HG02870 (cell line): Measurements from ENCODE around the gene VAMP2.

Source experiments
- ATAC-seq: cut with Tn5 transposase; IDR thresholded peaks from one replicate; pipeline ENCODE4 v1.9.1; 2021; ENCODE audit warnings: mild to moderate bottlenecking, moderate library complexity; ENCODE audit not compliant: unreplicated experiment

VAMP2 gene

GRCh38 chr17:8155996-8156245 lies 6.8 kb downstream of the VAMP2 start:
- ATAC-seq = no peak

- ATAC-seq = no peak
Observed at GRCh38 chr17:8155231-8155995, 7.3 kb downstream of the VAMP2 start.

DNA sequence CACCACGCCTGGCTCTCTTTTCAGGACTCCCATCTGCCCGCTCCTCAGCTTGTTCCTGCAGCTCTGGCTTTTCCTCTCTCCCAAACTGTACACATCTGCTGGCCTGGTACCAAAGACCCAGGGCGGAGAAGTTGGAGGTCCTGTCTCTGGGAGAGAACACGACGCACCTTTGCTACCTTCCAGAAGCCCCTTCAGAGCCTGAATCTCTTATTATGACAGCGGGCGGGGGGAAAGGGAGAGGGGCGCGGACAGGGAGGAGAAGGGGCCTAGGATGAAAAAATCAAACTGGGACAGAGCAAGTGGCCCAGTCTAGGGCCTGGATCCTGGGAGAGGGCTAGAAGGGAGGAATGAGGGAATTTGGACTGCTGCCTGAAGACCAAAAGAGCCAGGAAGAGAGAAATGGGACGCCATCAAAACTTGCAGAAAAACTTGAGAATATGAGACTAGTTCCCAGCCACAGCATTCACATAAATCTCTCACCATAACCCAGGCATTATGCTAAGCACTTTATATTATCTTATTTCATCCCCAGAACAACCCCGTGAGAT lies 8.1 kb downstream of the VAMP2 start:
- no peak for ATAC-seq

- no peak for ATAC-seq
Observed at GRCh38 chr17:8153957-8154607, 8.7 kb downstream of the VAMP2 start.

DNA sequence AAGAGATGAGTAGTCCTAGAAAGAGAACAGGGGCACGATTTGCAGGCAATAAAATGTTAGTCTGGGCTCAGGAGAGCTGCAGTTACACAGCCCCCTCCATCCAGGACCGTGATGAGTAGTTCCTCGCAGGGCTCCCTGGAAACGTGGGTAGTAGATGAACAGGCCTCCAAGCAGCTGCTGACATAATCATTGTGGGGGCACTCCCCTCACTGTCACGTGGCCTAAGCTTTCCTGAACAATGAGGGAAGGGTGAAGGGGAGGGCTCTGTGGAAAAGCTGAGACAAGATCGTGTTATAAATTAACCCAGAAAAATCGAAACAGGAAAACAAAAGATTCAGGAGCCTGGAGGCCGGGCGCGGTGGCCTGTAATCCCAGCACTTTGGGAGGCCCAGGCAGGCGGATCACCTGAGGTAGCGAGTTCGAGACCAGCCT lies 9.2 kb downstream of the VAMP2 start:
- ATAC-seq = no peak

DNA sequence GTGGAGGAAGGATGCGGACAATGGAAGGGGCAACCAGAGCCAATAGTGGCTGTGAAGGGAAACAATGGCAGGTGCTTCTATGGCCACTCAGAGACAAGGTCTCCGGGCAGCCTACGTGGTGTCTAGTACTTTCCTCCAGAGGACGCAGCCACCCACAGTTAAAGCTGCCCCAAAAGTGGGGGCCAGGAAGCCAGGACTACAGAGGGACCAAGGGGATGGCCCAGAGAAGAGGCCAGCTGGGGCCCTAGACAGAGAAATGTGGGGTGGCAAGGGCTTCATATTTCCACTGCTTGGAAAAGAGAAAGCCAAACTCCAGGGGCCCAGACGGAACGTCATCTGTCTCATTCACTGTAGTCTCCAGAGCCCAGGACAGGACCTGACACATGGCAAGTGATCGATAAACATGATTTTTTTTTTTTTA lies 9.7 kb downstream of the VAMP2 start:
- no peak for ATAC-seq

GRCh38 chr17:8152112-8152775 lies 10.5 kb downstream of the VAMP2 start, which contains the start of gene PER1:
PER1 (minus strand) TSS chr17:8152404; CDS start chr17:8150706, 1,698 bp downstream.
- ATAC-seq = no peak

GRCh38 chr17:8151641-8152111 lies 11.1 kb downstream of the VAMP2 start:
- no peak for ATAC-seq

- ATAC-seq = peak; percentile 45
Observed at GRCh38 chr17:8151120-8151640, 11.6 kb downstream of the VAMP2 start.

- no peak for ATAC-seq
Observed at GRCh38 chr17:8150194-8151119, 12.3 kb downstream of the VAMP2 start.

DNA sequence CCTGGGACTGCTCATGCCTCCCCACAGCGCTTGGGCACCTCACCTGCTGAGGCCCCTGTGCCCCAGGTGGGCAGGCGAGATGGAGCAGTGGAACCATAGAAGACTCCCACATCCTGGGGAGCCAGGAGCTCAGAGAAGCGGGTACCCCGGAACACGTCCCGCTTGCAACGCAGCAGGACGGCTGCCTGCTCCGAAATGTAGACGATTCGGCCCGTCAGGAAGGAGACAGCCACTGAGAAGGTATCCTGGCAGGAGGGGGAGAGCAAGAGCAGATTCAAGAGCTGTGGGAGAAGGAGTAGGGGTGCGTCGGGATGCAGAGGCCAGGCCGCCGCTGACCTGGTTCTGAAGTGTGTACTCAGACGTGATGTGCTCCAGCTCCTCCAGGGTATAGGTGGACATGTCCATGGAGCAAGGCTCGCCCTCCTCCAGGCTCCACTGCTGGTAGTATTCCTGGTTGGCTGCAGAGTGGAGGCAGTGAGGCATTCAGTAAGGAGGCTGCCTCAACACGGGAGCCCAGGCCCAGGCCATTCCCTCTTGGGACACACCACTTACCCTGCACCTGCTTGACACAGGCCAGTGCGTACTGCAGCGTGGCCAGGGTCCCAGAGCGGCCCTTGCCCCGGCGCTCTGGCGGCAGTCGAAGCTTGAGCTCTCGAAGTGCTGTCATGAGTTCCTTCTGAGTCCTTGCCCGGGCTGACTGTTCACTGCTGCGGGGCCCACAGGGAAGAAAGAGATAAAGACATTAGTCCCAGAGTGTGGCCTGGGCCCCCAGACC lies 13.1 kb downstream of the VAMP2 start:
- no peak for ATAC-seq

DNA sequence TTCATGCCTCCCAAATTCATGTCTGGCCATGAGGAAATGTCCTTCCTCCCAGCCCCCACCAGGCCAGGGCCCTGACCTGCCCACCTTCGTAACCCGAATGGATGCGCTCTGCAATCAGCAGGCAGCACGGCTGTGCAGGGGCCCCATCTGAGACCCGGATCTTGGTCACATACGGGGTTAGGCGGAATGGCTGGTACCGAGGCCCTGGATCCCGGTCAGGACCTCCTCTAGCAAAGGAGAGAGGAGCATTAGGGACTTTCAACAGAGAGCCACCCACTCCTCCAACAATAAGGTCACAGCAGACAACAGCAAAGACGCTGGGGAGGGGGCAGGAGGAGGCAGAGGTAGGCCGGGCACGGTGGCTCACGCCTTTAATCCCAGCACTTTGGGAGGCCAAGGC lies 14.2 kb downstream of the VAMP2 start:
- ATAC-seq = no peak

- no peak for ATAC-seq
Observed at GRCh38 chr17:8147805-8148404, 14.8 kb downstream of the VAMP2 start.

DNA sequence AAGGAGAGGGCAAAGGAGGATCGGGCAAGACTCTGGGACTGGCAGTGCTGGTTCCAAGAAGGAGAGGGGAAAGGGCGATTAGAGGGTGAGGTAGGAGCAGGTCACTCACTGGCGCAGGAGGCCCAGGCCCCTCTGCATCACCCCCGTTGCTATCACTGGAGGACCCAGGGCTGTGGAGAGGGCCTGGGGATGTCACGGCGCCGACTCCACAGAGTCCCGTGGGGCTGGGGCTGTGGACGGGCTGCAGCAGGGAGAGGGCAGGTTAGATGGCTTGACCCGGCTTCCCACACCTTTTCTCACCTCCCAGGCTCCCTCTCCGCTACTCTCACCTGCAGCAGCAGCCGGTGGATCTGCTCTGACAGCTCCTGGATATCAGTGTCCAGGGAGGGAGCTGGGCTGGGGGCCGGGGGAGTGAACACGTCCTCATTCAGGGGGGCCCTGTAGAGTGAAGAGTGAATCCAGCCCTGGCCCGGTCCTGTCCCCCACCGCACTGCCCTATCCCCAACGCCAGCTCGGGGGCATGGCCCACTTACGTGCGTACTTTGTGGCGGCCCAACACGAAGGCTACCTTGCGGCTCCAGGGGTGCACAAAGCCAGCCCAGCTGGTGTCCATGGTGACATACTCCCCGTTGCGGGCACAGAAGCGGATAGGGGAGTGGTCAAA lies 15.5 kb downstream of the VAMP2 start:
- no peak for ATAC-seq

DNA sequence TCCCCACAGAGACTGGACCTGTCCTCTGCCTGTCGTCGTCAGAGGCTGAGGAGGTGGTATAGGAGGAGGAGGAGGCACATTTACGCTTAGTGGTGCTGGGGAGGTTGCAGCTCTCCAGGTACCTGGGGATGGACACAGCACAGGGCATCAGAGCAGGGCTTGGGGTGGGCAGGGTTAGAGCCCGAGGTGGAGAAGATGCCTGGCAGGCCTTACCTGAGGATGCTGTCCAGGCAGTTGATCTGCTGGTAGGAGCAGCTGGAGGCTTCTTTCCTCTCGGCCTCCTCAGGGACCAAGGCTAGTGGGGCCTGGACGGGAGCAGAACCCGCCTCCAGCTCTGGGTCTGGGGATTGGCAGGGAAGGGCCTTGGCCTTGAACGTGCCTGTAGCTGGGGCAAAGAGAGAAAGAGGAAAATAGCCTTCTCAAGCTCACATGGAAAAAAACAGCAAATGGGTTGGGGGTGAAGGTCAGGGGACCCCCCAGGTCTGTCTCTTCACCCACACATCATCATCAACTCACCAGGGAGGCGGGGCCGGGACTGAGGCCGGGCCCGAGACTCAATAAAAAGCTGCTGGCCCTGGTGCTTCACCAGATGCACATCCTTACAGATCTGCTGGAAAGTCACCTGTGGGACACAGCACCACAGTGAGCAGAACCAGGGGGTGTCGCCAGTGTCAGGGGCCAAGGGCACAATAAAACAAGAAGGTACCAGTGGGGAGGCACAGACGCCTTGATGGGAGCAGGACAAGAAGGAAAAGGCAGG lies 16.2 kb downstream of the VAMP2 start:
- ATAC-seq = no peak

- ATAC-seq = no peak
Observed at GRCh38 chr17:8145811-8146210, 16.9 kb downstream of the VAMP2 start.

GRCh38 chr17:8144401-8145231 lies 18.1 kb downstream of the VAMP2 start:
- ATAC-seq = no peak
